ENCODE results near the gene GPATCH2L.

DNA sequence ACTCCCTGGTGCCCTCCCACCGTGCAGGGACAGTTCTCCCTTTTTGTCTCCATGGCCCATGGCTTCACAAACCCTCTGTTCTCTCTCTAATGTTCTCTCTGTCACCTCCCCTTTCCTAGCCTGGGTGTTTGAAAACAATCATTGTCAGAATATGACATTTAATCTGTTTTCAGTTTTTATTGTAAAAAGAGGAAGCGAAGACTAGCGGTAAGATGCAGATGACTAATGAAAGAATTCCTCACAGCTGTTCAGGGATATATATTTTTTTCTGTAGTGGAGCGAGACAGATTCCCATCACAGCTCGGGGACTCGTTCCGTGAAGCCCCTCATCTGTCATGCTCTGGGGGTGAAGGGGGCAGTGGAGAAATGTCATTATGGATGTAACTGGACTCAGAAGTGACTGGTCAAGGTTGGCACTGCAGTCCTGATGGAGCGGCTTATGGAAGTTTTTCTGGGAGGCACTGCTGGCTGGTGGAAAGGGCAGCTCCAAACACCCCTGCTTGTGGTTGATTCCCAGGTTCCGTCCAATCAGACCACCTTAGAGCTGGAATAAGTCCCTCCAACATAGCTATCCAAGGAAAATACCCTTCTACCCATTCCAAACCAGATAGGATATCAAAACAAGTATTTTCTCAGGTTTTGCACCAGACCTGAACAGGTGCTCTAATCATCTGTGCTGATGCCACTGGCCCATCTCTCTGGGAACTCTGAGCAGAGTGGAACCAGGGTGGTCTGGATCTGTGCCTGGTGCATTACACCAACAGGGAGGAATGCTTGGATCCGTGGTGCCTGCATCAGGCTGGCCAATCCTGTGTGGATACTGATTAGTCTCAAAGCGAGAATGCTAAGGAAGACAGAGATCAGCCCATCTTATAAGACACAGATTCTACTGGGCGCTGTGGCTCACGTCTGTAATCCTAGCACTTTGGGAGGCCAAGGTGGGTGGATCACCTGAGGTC is 84.7 kb downstream of the GPATCH2L start:
- TF ChIP-seq, protein P1, sequence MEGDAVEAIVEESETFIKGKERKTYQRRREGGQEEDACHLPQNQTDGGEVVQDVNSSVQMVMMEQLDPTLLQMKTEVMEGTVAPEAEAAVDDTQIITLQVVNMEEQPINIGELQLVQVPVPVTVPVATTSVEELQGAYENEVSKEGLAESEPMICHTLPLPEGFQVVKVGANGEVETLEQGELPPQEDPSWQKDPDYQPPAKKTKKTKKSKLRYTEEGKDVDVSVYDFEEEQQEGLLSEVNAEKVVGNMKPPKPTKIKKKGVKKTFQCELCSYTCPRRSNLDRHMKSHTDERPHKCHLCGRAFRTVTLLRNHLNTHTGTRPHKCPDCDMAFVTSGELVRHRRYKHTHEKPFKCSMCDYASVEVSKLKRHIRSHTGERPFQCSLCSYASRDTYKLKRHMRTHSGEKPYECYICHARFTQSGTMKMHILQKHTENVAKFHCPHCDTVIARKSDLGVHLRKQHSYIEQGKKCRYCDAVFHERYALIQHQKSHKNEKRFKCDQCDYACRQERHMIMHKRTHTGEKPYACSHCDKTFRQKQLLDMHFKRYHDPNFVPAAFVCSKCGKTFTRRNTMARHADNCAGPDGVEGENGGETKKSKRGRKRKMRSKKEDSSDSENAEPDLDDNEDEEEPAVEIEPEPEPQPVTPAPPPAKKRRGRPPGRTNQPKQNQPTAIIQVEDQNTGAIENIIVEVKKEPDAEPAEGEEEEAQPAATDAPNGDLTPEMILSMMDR (CRISPR knock-in tag; IDR thresholded peaks at IDR 0.05) = no peak
- no peak for TF ChIP-seq ZBTB21 (CRISPR knock-in tag; IDR thresholded peaks at IDR 0.05)
- no peak for TF ChIP-seq PHF21A (CRISPR knock-in tag; IDR thresholded peaks at IDR 0.05)
- TF ChIP-seq HDAC2 (CRISPR knock-in tag; IDR thresholded peaks at IDR 0.05) = no peak
- no peak for TF ChIP-seq KLF12 (CRISPR knock-in tag; IDR thresholded peaks at IDR 0.05; ENCODE audit: borderline replicate concordance)
- TF ChIP-seq TSC22D2 (CRISPR knock-in tag; IDR thresholded peaks at IDR 0.05; ENCODE audit: borderline replicate concordance) = no peak
- no peak for TF ChIP-seq RCOR2 (CRISPR knock-in tag; IDR thresholded peaks at IDR 0.05)
- TF ChIP-seq, protein P2, sequence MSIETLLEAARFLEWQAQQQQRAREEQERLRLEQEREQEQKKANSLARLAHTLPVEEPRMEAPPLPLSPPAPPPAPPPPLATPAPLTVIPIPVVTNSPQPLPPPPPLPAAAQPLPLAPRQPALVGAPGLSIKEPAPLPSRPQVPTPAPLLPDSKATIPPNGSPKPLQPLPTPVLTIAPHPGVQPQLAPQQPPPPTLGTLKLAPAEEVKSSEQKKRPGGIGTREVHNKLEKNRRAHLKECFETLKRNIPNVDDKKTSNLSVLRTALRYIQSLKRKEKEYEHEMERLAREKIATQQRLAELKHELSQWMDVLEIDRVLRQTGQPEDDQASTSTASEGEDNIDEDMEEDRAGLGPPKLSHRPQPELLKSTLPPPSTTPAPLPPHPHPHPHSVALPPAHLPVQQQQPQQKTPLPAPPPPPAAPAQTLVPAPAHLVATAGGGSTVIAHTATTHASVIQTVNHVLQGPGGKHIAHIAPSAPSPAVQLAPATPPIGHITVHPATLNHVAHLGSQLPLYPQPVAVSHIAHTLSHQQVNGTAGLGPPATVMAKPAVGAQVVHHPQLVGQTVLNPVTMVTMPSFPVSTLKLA (IDR thresholded peaks at IDR 0.05) = no peak
